ENCODE results near the gene TANGO6. TPM values are rescaled to one million over a fixed set of nuclear protein-coding genes. Genes with fewer than 3 reads are reported as not detected.

TANGO6 gene
- total RNA-seq, result 10 to 100 TPM; 16.7 to 24.4 (median 20.2) TPM

GRCh38 chr16:68843482-68844210 lies at the start of gene TANGO6:
Gene TANGO6, plus strand, starts transcription at chr16:68843531. Its CDS starts 87 bp downstream, at chr16:68843618.
- DNase-seq, result peak; percentile 83 to 86
- Histone ChIP-seq H3K27ac (peak within 1 kb of the TSS; percentile 10 to 88 (median 78)), H3K36me3 (no peaks in the 10 kb centered on the region), H3K4me1 (peaks cover 4 to 9% of the 10 kb centered on the region in 2 donors), H3K9me3 (no peaks in the 10 kb centered on the region), H3K27me3 (no peaks in the 10 kb centered on the region), H3K4me3 (replicated peaks in 1 of 3) (peak within 1 kb of the TSS; percentile 39 to 79 (median 64))
- intact Hi-C loops (cut with DNase I), result no loop called here
- TF ChIP-seq CTCF (IDR thresholded peaks at IDR 0.05), result peak in 2 of 6 experiments; percentile 7 to 31
- peak in 1 of 2 donors; percentile 46 for TF ChIP-seq POLR2A (IDR thresholded peaks at IDR 0.05)
- WGBS, 2 donors, result 0 to 1% methylated on average over 23 to 26 of the region's 55 CpGs

GRCh38 chr16:68798398-68798797 lies 44.9 kb upstream of the TANGO6 start:
- 78 to 91% methylated on average over 2 of the region's 2 CpGs for WGBS, 2 donors
- Histone ChIP-seq H3K36me3 (peaks cover 6 to 7% of the 10 kb centered on the region in 2 donors), H3K4me3 (replicated peaks in 1 of 3) (no peak overlapping the region), H3K4me1 (peaks cover 12 to 27% of the 10 kb centered on the region in 2 donors), H3K27ac (peak overlapping the region; percentile 2 to 63 (median 29)), H3K27me3 (no peaks in the 10 kb centered on the region), H3K9me3 (no peaks in the 10 kb centered on the region)
- intact Hi-C loops (cut with DNase I), result loop anchor here (5.0 kb wide), 1 partner anchor 91 kb away; no protein-coding TSS in a partner anchor
- no peak for DNase-seq
- no peak for TF ChIP-seq CTCF (IDR thresholded peaks at IDR 0.05)

- WGBS, 2 donors, result 3 to 9% methylated on average over 5 of the region's 5 CpGs
- Histone ChIP-seq H3K36me3 (peaks cover 6 to 7% of the 10 kb centered on the region in 2 donors), H3K9me3 (no peaks in the 10 kb centered on the region), H3K4me3 (replicated peaks in 1 of 3) (no peak overlapping the region), H3K27me3 (no peaks in the 10 kb centered on the region), H3K4me1 (peaks cover 14 to 27% of the 10 kb centered on the region in 2 donors), H3K27ac (peak overlapping the region; percentile 2 to 63 (median 29))
- peak; percentile 81 to 84 for DNase-seq
- no peak for TF ChIP-seq POLR2A (IDR thresholded peaks at IDR 0.05)
- TF ChIP-seq CTCF (IDR thresholded peaks at IDR 0.05), result peak; percentile 46 to 90 (median 80)
- intact Hi-C loops (cut with DNase I), result no loop called here
Observed at GRCh38 chr16:68800257-68800875, 43.0 kb upstream of the TANGO6 start.

GRCh38 chr16:68802190-68802589 lies 41.1 kb upstream of the TANGO6 start:
- TF ChIP-seq CTCF (IDR thresholded peaks at IDR 0.05), result no peak
- no peak for TF ChIP-seq POLR2A (IDR thresholded peaks at IDR 0.05)
- intact Hi-C loops (cut with DNase I), result no loop called here
- Histone ChIP-seq H3K4me1 (peaks cover 14 to 27% of the 10 kb centered on the region in 2 donors), H3K4me3 (replicated peaks in 1 of 3) (no peak overlapping the region), H3K27ac (peak overlapping the region in 1 of 3 donors; percentile 44), H3K9me3 (no peaks in the 10 kb centered on the region), H3K27me3 (no peaks in the 10 kb centered on the region), H3K36me3 (peaks cover 6 to 7% of the 10 kb centered on the region in 2 donors)
- DNase-seq, result no peak
- WGBS, 2 donors, result 86 to 92% methylated on average over 7 of the region's 7 CpGs

- WGBS, 2 donors, result 79 to 87% methylated on average over 2 of the region's 2 CpGs
- no peak for TF ChIP-seq POLR2A (IDR thresholded peaks at IDR 0.05)
- TF ChIP-seq CTCF (IDR thresholded peaks at IDR 0.05), result no peak
- peak overlapping the region in 1 of 3 donors; percentile 5 for H3K27ac ChIP-seq
- DNase-seq, result no peak
- no peaks in the 10 kb centered on the region for H3K27me3 ChIP-seq
- peaks cover 32 to 33% of the 10 kb centered on the region in 2 donors for H3K36me3 ChIP-seq
- H3K4me3 ChIP-seq (replicated peaks in 1 of 3), result no peak overlapping the region
- peaks cover 7 to 9% of the 10 kb centered on the region in 2 donors for H3K4me1 ChIP-seq
- intact Hi-C loops (cut with DNase I), result no loop called here
- no peaks in the 10 kb centered on the region for H3K9me3 ChIP-seq
Observed at GRCh38 chr16:68806422-68806821, 36.9 kb upstream of the TANGO6 start.
